Loucy (cell line): ENCODE data around the gene TMA7B.

Experiments
- CTCF ChIP-seq: fragments of 200-600 bp; sonication (generic); conservative IDR thresholded peaks from 2 replicates; pipeline ENCODE4 v1.5.1; 2014; ENCODE audit warnings: mild to moderate bottlenecking, antibody characterized with exemption, low read length
- EZH2phosphoT487 ChIP-seq: fragments of 200-600 bp; IDR thresholded peaks from 2 replicates; pipeline ENCODE4 v1.6.1; 2018; ENCODE audit warnings: antibody characterized with exemption, mild to moderate bottlenecking, moderate library complexity, borderline replicate concordance

- TF ChIP-seq CTCF (no peak), EZH2phosphoT487 (no peak)
Measured at GRCh38 chr22:40010746-40011145, 50.5 kb downstream of the TMA7B start.
